Stimulated activated effector memory CD8-positive, alpha-beta T cell treated with anti-CD3 and anti-CD28 coated beads, Interleukin-12 subunit alpha, Interleukin-12 subunit beta, amount 100 ng/mL, for 72 hours (primary cell): ENCODE data around the gene L3MBTL4.

Source experiments
- ATAC-seq: fragments of 150-1000 bp; cut with Tn5 transposase; 2 replicates; pipeline ENCODE4 v1.10.0; 2021
- DNase-seq, 2 donors: peaks; one replicate each; pipeline ENCODE4 v3.0.0; 2021 to 2022; ENCODE audit warnings: low spot score in 2 of 2
- H3K27ac Mint-ChIP-seq: one replicate; pipeline ENCODE4 v1.8.0; 2022; ENCODE audit warnings: mild to moderate bottlenecking, mixed read lengths
- H3K36me3 Mint-ChIP-seq: one replicate; pipeline ENCODE4 v1.8.0; 2022; ENCODE audit warnings: mild to moderate bottlenecking, mixed read lengths
- H3K4me1 Mint-ChIP-seq: one replicate; pipeline ENCODE4 v1.8.0; 2022; ENCODE audit warnings: mixed read lengths
- H3K4me3 Mint-ChIP-seq: one replicate; pipeline ENCODE4 v1.8.0; 2022; ENCODE audit warnings: mild to moderate bottlenecking, mixed read lengths
- H3K9me3 Mint-ChIP-seq: one replicate; pipeline ENCODE4 v1.8.0; 2022; ENCODE audit warnings: mixed read lengths

The L3MBTL4 gene

DNA sequence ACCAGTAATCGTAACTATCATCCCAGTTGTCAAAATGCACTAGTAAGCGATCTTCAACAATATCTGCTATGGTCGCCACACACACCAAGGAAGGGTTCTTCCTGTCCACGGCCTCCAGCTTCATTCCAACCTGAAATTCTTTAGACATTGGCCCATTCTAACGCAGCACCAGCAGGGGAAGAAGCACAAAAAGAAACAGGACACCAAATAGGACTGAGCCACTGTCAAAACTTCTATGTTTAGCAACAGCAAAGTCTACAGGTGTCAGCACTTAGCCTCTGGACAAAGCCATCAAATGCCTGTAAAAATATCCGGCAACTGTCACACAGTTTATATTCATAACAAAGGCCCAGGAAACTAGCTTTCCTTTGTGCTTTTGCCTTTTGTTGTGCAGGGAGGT is 175.0 kb downstream of the L3MBTL4 start:
- ATAC-seq (no peak), DNase-seq (no peak)
- Mint-ChIP-seq H3K4me1 (no peaks in the 10 kb centered on the region), H3K27ac (no peak overlapping the region), H3K4me3 (no peak overlapping the region), H3K36me3 (no peaks in the 10 kb centered on the region), H3K9me3 (peaks cover 7% of the 10 kb centered on the region)

DNA sequence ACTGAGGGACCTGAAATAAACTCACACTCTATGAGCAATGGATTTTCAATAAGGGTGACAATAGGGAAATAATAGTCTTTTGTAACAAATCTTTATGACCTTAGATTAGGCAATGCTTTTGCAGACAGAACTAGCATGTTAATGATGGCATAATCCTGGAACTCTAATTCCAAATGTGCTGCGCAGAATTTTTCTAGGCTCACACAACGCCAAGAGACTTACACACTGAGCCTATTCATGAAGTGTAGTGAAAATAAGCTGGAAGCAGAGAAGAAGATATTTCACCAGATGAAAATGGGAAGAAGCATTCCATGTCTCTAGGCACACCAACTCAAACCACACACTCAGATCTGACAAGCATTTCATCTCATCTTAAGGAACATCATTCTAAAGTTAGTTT is 178.5 kb downstream of the L3MBTL4 start:
- H3K36me3 Mint-ChIP-seq: no peaks in the 10 kb centered on the region
- no peak overlapping the region for H3K4me3 Mint-ChIP-seq
- no peak overlapping the region for H3K27ac Mint-ChIP-seq
- no peaks in the 10 kb centered on the region for H3K4me1 Mint-ChIP-seq
- H3K9me3 Mint-ChIP-seq: peaks cover 10% of the 10 kb centered on the region
- DNase-seq: no peak
- no peak for ATAC-seq

DNA sequence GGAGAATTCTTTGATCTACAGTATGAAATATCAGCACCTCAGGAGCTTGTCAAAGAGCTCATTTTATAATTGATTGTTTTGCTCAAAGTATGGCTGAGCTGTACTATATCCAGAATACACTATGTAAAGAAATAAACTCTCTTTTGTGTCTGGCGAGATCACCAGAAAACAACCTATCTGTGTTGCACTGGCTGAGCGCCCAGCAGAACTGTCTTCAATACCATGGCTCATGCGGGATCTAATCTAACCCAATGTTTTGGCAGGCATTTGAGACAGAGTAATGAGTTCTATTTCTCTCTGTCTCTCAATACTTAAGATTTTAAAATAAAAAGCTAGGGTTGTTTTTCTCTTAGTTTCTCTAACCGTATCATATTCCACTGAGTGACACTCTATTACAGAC is 192.4 kb downstream of the L3MBTL4 start:
- ATAC-seq: no peak
- H3K36me3 Mint-ChIP-seq: no peaks in the 10 kb centered on the region
- H3K27ac Mint-ChIP-seq: no peak overlapping the region
- H3K4me1 Mint-ChIP-seq: no peaks in the 10 kb centered on the region
- H3K4me3 Mint-ChIP-seq: no peak overlapping the region
- H3K9me3 Mint-ChIP-seq: peaks cover 18% of the 10 kb centered on the region
- no peak for DNase-seq

DNA sequence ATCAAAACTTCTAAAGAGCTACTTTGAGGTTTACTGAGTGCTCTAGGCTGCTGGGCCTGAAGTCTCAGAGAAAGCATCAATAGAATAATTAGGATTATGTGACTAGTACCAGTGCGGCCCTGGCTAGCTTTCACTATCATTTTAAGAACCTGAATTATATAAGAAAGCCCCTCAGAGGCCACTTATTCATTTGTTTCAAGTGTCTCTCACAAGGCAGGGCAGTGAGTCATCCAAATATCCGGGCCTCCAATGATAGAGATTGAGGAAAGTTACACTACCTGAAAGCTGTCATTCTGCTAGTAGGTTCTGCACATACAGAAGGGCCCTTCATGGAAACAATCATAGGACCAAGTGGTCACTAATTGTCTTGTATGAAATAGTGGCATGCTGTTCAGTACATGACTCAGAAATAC is 193.1 kb downstream of the L3MBTL4 start:
- Mint-ChIP-seq H3K27ac (no peak overlapping the region), H3K4me1 (no peaks in the 10 kb centered on the region), H3K9me3 (peaks cover 16% of the 10 kb centered on the region), H3K36me3 (no peaks in the 10 kb centered on the region), H3K4me3 (no peak overlapping the region)
- no peak for DNase-seq
- no peak for ATAC-seq

DNA sequence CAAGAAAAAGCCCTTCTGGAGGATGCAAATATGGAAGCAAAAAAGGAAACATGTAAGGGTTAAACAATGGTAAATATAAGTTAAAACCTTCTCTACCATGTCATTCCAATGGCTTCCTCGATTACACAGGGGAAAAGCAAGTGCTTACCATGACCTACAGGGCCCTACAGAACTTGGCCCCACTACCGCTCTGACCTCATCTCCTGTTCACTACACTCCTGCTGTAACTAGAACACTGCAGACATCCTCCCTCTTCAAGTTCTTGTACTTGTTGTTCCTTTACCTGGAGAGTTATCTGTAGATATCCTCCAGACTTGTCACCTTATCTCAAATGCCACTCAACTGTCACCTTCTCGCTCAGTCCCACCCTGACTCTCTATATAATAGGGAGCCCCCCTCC is 194.6 kb downstream of the L3MBTL4 start:
- no peaks in the 10 kb centered on the region for H3K4me1 Mint-ChIP-seq
- H3K4me3 Mint-ChIP-seq: no peak overlapping the region
- H3K27ac Mint-ChIP-seq: no peak overlapping the region
- peaks cover 15% of the 10 kb centered on the region for H3K9me3 Mint-ChIP-seq
- no peaks in the 10 kb centered on the region for H3K36me3 Mint-ChIP-seq
- DNase-seq: no peak
- no peak for ATAC-seq

DNA sequence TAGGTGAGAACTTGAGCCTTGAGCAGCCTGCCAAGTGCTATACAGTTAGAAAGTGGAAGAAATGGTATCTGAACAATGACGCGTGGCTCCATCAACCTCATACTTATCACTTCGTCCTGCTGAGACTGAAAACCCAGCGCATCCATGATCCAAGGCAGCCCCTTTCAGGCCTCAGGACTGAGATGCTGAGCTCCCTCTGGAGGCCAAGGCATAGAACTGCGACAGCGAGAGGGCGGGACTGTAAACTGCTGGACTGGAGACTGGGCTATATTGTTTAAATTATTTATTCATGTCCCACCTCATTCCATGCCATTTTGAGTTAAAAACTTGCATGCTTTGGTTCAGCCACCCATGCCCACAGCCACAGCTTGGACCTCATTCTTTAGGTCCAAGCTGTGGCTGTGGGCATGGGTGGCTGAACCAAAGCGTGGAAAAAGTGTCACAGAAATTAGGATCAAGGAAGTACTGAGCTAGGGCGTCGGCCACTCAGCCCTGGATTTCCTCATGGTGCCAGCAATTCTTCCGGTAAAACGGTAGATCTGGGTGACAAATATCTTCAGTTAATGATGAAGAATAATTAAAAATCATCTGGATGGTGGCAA is 195.5 kb downstream of the L3MBTL4 start:
- H3K27ac Mint-ChIP-seq: no peak overlapping the region
- ATAC-seq: no peak
- H3K4me3 Mint-ChIP-seq: no peak overlapping the region
- H3K4me1 Mint-ChIP-seq: no peaks in the 10 kb centered on the region
- peaks cover 10% of the 10 kb centered on the region for H3K9me3 Mint-ChIP-seq
- H3K36me3 Mint-ChIP-seq: no peaks in the 10 kb centered on the region
- DNase-seq: no peak

DNA sequence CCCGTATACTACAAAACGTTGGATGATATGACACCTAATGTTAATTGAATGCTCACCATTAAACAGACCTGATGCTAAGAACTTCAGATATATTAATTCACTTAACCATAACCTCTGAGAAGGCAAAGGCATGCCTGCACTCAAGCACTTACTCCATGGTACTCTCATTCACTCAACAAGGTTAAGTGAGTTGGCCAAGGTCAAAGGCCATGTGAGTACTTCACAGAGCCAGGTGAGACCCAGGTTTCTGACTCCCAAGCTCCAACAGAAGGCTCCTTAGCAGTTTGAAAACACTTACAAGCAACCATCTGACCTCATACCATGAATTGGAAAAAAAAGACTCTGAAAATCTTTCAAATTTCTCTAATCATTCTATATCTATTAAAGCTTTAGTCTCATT is 198.8 kb downstream of the L3MBTL4 start:
- Mint-ChIP-seq H3K36me3 (no peaks in the 10 kb centered on the region), H3K27ac (no peak overlapping the region), H3K9me3 (peaks cover 10% of the 10 kb centered on the region), H3K4me3 (no peak overlapping the region), H3K4me1 (no peaks in the 10 kb centered on the region)
- DNase-seq (no peak), ATAC-seq (no peak)

DNA sequence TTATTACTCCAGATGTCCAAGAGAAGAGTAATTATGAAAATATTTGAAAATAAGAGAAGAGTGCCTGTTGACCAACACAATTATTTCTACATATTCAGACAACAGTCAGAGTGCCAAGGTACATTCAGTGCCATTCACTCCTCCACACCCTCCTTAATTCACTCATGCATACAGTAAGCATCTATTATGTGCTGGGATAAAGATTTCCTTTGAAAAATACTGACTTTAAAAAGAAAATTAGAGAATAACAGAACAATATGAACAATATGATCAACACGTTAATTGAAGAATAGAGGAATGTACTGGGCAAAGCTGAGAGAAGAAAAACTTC is 203.6 kb downstream of the L3MBTL4 start:
- no peaks in the 10 kb centered on the region for H3K36me3 Mint-ChIP-seq
- no peak for ATAC-seq
- no peak overlapping the region for H3K27ac Mint-ChIP-seq
- DNase-seq: no peak
- no peaks in the 10 kb centered on the region for H3K4me1 Mint-ChIP-seq
- H3K9me3 Mint-ChIP-seq: peaks cover 7% of the 10 kb centered on the region
- no peak overlapping the region for H3K4me3 Mint-ChIP-seq

DNA sequence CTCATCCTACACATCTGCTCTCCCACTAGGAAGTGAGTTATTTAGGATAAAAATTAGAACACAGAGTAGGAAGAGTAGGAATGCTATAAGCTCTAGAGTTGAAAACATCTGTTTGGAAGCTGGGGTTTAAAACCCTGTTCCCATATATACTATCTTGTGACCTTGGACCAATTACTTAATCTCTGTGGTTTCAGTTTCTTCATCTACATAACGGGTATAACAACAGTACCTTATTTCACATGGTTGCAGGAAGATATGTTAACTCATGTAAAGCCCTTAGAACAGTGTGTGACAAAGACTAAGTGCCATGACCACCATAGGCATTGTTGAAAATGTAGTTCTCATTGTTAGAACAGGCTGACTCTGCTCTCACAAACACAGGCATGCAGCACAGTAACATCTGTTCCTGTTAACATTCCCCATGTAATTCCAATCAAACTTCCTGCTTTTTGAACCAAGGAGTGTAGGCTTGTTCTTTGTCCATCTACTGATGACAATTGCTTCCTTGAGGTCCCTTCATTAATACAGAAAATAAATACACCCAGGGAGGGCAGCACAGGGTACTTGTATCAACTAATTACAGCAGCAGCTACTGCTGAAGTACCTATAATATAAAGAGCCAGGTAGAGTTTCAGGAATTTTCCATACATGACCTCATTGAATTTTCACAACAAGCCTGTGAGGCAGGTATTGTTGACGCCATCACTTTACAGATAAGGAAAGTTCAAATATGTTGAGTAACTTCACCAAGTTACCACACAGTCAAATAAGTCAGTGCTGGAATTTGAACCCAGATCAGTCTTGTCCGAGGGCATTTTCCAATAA is 204.2 kb downstream of the L3MBTL4 start:
- Mint-ChIP-seq H3K9me3 (peaks cover 7% of the 10 kb centered on the region), H3K36me3 (no peaks in the 10 kb centered on the region), H3K4me3 (no peak overlapping the region), H3K4me1 (no peaks in the 10 kb centered on the region), H3K27ac (no peak overlapping the region)
- no peak for ATAC-seq
- no peak for DNase-seq

DNA sequence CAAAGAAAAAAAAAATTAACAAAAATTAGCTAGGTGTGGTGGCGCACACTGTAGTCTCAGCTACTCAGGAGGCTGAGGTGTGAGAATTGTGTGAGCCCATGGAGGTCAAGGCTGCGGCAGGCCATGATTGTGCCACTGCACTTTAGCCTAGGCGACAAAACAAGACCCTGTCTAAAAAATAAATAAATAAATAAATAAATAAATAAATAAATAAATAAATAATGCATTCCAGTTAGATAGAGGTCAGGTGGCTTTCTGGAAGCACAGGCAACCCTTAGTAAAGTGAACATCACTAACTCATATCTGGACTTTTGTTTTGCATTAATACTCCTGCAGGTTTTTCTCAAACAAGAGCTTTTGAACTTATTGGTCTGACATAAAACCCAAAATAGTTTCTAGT is 206.8 kb downstream of the L3MBTL4 start:
- DNase-seq (no peak), ATAC-seq (no peak)
- Mint-ChIP-seq H3K9me3 (peaks cover 5% of the 10 kb centered on the region), H3K36me3 (no peaks in the 10 kb centered on the region), H3K27ac (no peak overlapping the region), H3K4me3 (no peak overlapping the region), H3K4me1 (no peaks in the 10 kb centered on the region)

DNA sequence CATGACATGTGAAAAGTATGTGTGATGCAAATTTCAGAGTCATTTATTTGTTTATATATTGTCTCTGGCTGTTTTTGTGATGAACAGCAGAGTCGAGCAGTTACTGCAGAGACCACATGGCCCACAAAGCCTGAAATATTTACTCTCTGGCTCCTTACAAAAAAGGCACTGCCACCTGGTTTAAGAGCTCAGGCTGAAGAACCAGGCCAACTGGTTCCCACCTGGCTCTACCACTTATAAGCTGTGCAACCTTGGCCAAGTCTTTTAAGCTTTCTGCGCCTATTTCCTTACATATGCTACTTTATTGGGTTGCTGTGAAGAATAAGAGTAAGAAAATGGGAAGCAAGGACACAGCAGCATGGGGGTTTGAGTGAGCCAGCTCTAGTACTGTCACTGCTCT is 207.6 kb downstream of the L3MBTL4 start:
- H3K4me3 Mint-ChIP-seq: no peak overlapping the region
- no peaks in the 10 kb centered on the region for H3K36me3 Mint-ChIP-seq
- no peak overlapping the region for H3K27ac Mint-ChIP-seq
- DNase-seq (no peak), ATAC-seq (no peak)
- no peaks in the 10 kb centered on the region for H3K4me1 Mint-ChIP-seq
- H3K9me3 Mint-ChIP-seq: peaks cover 8% of the 10 kb centered on the region

DNA sequence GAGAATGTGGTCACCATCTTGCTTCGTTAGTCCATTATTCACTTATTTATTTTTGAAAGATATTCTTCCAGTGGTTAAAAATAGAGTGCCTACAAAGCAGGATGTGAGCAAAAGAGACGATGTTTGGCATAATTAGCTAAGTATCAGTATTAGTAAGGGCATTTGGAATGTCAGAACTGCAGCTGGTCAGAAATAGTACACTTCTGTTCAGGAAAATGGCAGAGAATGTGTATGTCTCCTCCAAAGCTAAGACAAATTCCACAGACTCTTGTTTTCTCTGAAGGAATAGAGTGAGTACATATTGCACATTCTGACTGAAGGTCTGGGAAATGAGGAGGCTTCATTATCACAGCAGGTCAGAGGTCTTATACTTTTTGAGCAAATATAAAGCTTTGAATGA is 209.0 kb downstream of the L3MBTL4 start:
- peaks cover 11% of the 10 kb centered on the region for H3K9me3 Mint-ChIP-seq
- no peak overlapping the region for H3K4me3 Mint-ChIP-seq
- ATAC-seq (no peak), DNase-seq (no peak)
- no peak overlapping the region for H3K27ac Mint-ChIP-seq
- H3K4me1 Mint-ChIP-seq: no peaks in the 10 kb centered on the region
- H3K36me3 Mint-ChIP-seq: no peaks in the 10 kb centered on the region

DNA sequence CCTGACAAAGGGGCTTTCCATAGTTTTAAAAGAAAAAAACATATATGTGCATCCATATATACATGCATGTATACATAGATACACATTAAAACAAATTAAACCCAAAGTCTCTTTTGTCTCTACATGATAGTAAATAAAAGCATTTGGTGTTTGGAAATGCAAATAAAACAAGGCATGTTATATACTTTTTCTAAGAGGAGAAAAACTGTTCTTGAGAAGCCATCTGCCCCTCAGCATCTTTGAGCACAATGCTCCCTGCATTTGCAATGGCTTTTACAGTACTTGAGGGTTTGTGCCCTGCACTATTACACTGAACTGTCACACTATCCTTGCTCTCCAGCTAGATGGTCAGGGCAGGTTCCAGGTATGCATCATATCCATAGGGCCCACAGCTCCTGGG is 210.2 kb downstream of the L3MBTL4 start:
- no peak for ATAC-seq

DNA sequence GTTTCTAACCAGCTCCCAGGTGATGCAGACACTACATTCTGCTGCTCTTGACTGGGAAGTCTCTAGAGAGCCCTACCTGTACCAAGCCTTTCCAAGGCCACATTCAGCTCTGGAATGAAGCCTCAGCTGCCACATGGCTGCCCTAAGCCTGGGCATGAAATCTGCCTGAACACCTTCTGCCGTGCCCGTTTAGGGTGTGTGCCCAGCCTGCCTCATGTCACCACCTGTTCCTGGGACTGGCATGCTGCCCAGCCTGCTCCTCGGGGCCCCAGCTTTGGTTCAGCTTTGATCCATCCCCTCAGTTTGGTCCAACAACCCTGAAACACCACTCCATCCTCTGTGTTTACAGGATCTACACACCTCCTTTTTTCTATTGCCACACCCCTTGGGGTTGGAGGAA is 210.9 kb downstream of the L3MBTL4 start:
- DNase-seq: no peak
- H3K9me3 Mint-ChIP-seq: peaks cover 17% of the 10 kb centered on the region
- H3K27ac Mint-ChIP-seq: no peak overlapping the region
- ATAC-seq: no peak
- no peaks in the 10 kb centered on the region for H3K4me1 Mint-ChIP-seq
- no peak overlapping the region for H3K4me3 Mint-ChIP-seq
- H3K36me3 Mint-ChIP-seq: no peaks in the 10 kb centered on the region

More for the DNA sequence above, 210.2 kb downstream of the L3MBTL4 start:
- H3K4me1 Mint-ChIP-seq: no peaks in the 10 kb centered on the region
- no peak overlapping the region for H3K4me3 Mint-ChIP-seq
- H3K36me3 Mint-ChIP-seq: no peaks in the 10 kb centered on the region
- no peak overlapping the region for H3K27ac Mint-ChIP-seq
- DNase-seq: no peak
- H3K9me3 Mint-ChIP-seq: peaks cover 15% of the 10 kb centered on the region

DNA sequence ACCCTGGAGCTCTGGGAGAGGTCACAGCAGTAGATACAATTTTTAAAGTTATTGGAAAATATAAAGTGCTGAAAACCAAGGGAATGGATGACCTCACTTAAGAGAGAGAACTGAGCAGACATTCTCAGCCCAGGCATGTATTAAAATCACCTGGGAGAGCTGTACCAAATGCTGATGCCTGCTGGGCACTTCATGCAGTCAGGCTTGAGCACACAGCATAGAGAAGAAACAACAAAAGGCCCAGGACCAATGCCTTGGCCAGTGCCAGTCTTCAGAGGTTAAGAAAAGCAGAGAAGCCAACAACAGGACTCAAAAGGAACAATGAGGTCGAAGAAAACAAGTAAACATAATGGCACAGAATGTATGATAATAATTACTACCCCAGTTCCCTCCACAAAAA is 211.8 kb downstream of the L3MBTL4 start:
- no peaks in the 10 kb centered on the region for H3K4me1 Mint-ChIP-seq
- no peaks in the 10 kb centered on the region for H3K36me3 Mint-ChIP-seq
- ATAC-seq (no peak), DNase-seq (no peak)
- H3K4me3 Mint-ChIP-seq: no peak overlapping the region
- peaks cover 23% of the 10 kb centered on the region for H3K9me3 Mint-ChIP-seq
- no peak overlapping the region for H3K27ac Mint-ChIP-seq

DNA sequence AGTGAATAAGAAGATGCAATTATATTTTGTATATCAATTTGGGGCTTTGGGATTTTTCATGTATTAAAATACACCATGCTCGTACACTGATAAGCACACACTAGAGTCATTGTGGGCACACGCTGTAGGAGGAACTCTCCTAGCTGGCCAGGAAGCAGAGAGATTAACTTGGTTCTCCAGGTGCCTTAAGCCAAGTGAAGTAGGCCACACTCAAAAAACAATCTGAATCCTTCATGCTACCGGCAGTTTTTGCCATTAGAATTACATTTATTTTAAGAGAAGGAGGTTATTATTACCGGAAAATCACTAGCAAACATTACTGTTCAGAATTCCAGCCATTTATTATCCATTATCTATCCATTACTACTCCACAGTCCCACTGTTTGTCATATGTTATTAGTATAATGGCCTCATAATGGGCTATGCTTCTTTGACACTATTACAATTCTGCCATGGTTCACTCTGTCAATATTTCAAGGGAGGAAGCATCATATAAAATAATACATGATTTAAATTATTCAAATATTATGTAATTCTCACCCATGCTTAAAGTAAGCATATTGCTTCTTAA is 214.4 kb downstream of the L3MBTL4 start:
- Mint-ChIP-seq H3K9me3 (peaks cover 26% of the 10 kb centered on the region), H3K4me3 (no peak overlapping the region), H3K27ac (no peak overlapping the region), H3K36me3 (no peaks in the 10 kb centered on the region), H3K4me1 (no peaks in the 10 kb centered on the region)
- DNase-seq (no peak), ATAC-seq (no peak)
